PC-3 (cell line): ENCODE results near the gene PI4KB. TPM values are rescaled to one million over a fixed set of nuclear protein-coding genes. Genes with fewer than 3 reads are reported as not detected.

Experiments
- ATAC-seq: fragments of 200-7000 bp; cut with Tn5 transposase; 2 replicates; pipeline ENCODE4 v1.9.1; 2020; ENCODE audit warnings: mild to moderate bottlenecking, moderate library complexity
- BruUV-seq: library from RNA; stranded (reverse); fragments of 400-500 nt; replicated peaks from 2 replicates; lab custom pipeline; 2021; lab: Mats Ljungman, UMichigan
- CTCF ChIA-PET: fragments of 300-600 bp; sonication (Branson Sonifier 250); formaldehyde crosslinking; loops from one replicate; lab custom pipeline; 2022; ENCODE audit warnings: antibody characterized with exemption; lab: Charles Lee
- POLR2A ChIA-PET: fragments of 300-600 bp; sonication (Branson Sonifier 250); formaldehyde crosslinking; loops from one replicate; lab custom pipeline; 2022; ENCODE audit warnings: antibody characterized with exemption; ENCODE audit not compliant: unreplicated experiment; lab: Charles Lee
- DNase-seq: peaks from one replicate; pipeline ENCODE4 v3.0.0-alpha.2; 2015
- H2AFZ ChIP-seq: fragments of 300-600 bp; sonication (generic); 2 replicates; pipeline ENCODE4 v1.6.0; 2016; ENCODE audit warnings: antibody characterized with exemption, low read length
- H3F3A ChIP-seq: fragments of 300-600 bp; sonication (generic); one replicate; pipeline ENCODE4 v1.6.0; 2017; ENCODE audit warnings: antibody characterized with exemption, low read length, control low read depth, mild to moderate bottlenecking; ENCODE audit not compliant: unreplicated experiment
- H3K27ac ChIP-seq: fragments of 300-600 bp; sonication (generic); 2 replicates; pipeline ENCODE4 v1.5.1; 2016; ENCODE audit warnings: mild to moderate bottlenecking, low read length
- H3K27me3 ChIP-seq: fragments of 300-600 bp; sonication (generic); 2 replicates; pipeline ENCODE4 v1.6.1; 2016; ENCODE audit warnings: low read length, mixed read lengths
- H3K36me3 ChIP-seq: fragments of 300-600 bp; sonication (generic); 2 replicates; pipeline ENCODE4 v1.6.1; 2016; ENCODE audit warnings: low read depth, mixed run types, low read length, mixed read lengths
- H3K4me1 ChIP-seq: fragments of 300-600 bp; sonication (generic); 2 replicates; pipeline ENCODE4 v1.5.1; 2016; ENCODE audit warnings: low read length; ENCODE audit not compliant: insufficient read depth
- H3K4me2 ChIP-seq: fragments of 300-600 bp; sonication (generic); 2 replicates; pipeline ENCODE4 v1.6.0; 2016; ENCODE audit warnings: low read length
- H3K4me3 ChIP-seq: fragments of 300-600 bp; sonication (generic); 2 replicates; pipeline ENCODE4 v1.5.1; 2016; ENCODE audit warnings: mild to moderate bottlenecking, low read length, mixed read lengths
- H3K79me2 ChIP-seq: fragments of 300-600 bp; sonication (generic); 2 replicates; pipeline ENCODE4 v1.6.1; 2017; ENCODE audit warnings: low read length, mixed read lengths
- H3K9ac ChIP-seq: fragments of 300-600 bp; sonication (generic); 2 replicates; pipeline ENCODE4 v1.6.0; 2016; ENCODE audit warnings: mild to moderate bottlenecking, low read length
- H3K9me2 ChIP-seq: fragments of 300-600 bp; sonication (generic); replicated peaks from 2 replicates; pipeline ENCODE4 v1.6.1; 2016; ENCODE audit warnings: mixed run types, low read length, mixed read lengths
- H3K9me3 ChIP-seq: fragments of 300-600 bp; sonication (generic); 2 replicates; pipeline ENCODE4 v1.6.1; 2016; ENCODE audit warnings: low read length, mixed read lengths
- H4K20me1 ChIP-seq: fragments of 300-600 bp; sonication (generic); 2 replicates; pipeline ENCODE4 v1.6.1; 2016; ENCODE audit warnings: low read length, mixed read lengths
- CTCF ChIP-seq: fragments of 300-600 bp; sonication (generic); conservative IDR thresholded peaks from 2 replicates; pipeline ENCODE4 v1.5.1; 2017; ENCODE audit warnings: antibody characterized with exemption, low read depth, mild to moderate bottlenecking, low read length
- EZH2 ChIP-seq: fragments of 300-600 bp; sonication (generic); IDR thresholded peaks from one replicate; pipeline ENCODE4 v1.6.1; 2017; ENCODE audit warnings: antibody characterized with exemption, mild to moderate bottlenecking, low read length; ENCODE audit not compliant: unreplicated experiment
- EZH2phosphoT487 ChIP-seq: fragments of 300-600 bp; sonication (generic); IDR thresholded peaks from 2 replicates; pipeline ENCODE4 v1.6.1; 2018; ENCODE audit warnings: mild to moderate bottlenecking, antibody characterized with exemption, low read length, borderline replicate concordance
- intact Hi-C: fragments of 100-400 bp; cut with micrococcal nuclease; formaldehyde crosslinking; loops from 2 replicates; pipeline ENCODE4 v1.9.0; 2023
- total RNA-seq: library from RNA; depleted of rRNA; stranded (reverse); fragments of >200 nt; gene quantifications from 2 replicates; pipeline ENCODE4 v1.2.3, GENCODE V29; 2014

Gene PI4KB
- total RNA-seq, 1 experiment from 2014 or later: 99.5 TPM

- ATAC-seq (peak; percentile 93), DNase-seq (peak; percentile 93)
- H2AFZ ChIP-seq: no peak overlapping the region
- no peaks in the 10 kb centered on the region for H3K9me2 ChIP-seq
- no peak overlapping the region for H3K27ac ChIP-seq
- H3K4me2 ChIP-seq: peak overlapping the region; percentile 50; the same call in 1 of the 2 replicates
- ChIA-PET POLR2A (interaction anchor here (0.5 to 1.6 kb wide), 3 partner anchors 28 to 40 kb away, joined by 3 to 10 read pairs (median 3); no protein-coding TSS in a partner anchor), CTCF (interaction anchor here (0.5 to 3.0 kb wide), 11 partner anchors 10 to 241 kb away, joined by 3 to 88 read pairs (median 7); partner anchors contain the start of genes PI4KB, PSMB4 and ZNF687)
- no peaks in the 10 kb centered on the region; the same call in 1 of the 2 replicates for H3K36me3 ChIP-seq
- intact Hi-C loops: loop anchor here (1.0 to 10.0 kb wide), 4 partner anchors 14 to 494 kb away; partner anchors contain the start of genes C2CD4D, PI4KB, RORC and ZNF687
- H3K9me3 ChIP-seq: no peaks in the 10 kb centered on the region
- no peaks in the 10 kb centered on the region for H4K20me1 ChIP-seq
- H3K4me1 ChIP-seq: peaks cover 6% of the 10 kb centered on the region
- no peak overlapping the region for H3K9ac ChIP-seq
- H3K79me2 ChIP-seq: peaks cover 6% of the 10 kb centered on the region; the same call in 1 of the 2 replicates
- H3K27me3 ChIP-seq: no peaks in the 10 kb centered on the region
- no peaks in the 10 kb centered on the region for H3F3A ChIP-seq
- H3K4me3 ChIP-seq: no peak overlapping the region
- no TSS peak for BruUV-seq
- TF ChIP-seq EZH2phosphoT487 (no peak), CTCF (peak; percentile 95)
These were observed 13.9 kb upstream of the PI4KB start for GRCh38 chr1:151340870-151341754.

GRCh38 chr1:151336556-151336955 lies 9.3 kb upstream of the PI4KB start:
- H3K27ac ChIP-seq: no peak overlapping the region
- POLR2A ChIA-PET: interaction anchor here (0.7 kb wide), 1 partner anchor 11 kb away, joined by 3 read pairs; the partner anchor contains the start of gene RFX5
- no peak overlapping the region for H3K4me2 ChIP-seq
- no peaks in the 10 kb centered on the region for H3F3A ChIP-seq
- no peak overlapping the region for H2AFZ ChIP-seq
- no peaks in the 10 kb centered on the region for H3K9me2 ChIP-seq
- no peaks in the 10 kb centered on the region for H4K20me1 ChIP-seq
- BruUV-seq: no TSS peak
- no peaks in the 10 kb centered on the region for H3K79me2 ChIP-seq
- H3K9me3 ChIP-seq: no peaks in the 10 kb centered on the region
- no peak overlapping the region for H3K9ac ChIP-seq
- no peak overlapping the region for H3K4me3 ChIP-seq
- H3K36me3 ChIP-seq: no peaks in the 10 kb centered on the region
- DNase-seq (no peak), ATAC-seq (no peak)
- no peaks in the 10 kb centered on the region for H3K27me3 ChIP-seq
- intact Hi-C loops: no loop called here
- peaks cover 3% of the 10 kb centered on the region; the same call in 1 of the 2 replicates for H3K4me1 ChIP-seq
- CTCF ChIA-PET: interaction anchor here (1.1 kb wide), 1 partner anchor 36 kb away, joined by 6 read pairs; no protein-coding TSS in a partner anchor
- TF ChIP-seq EZH2 (no peak), CTCF (no peak), EZH2phosphoT487 (no peak)
